GM19351 (cell line): ENCODE results near the gene IPCEF1.
A peak's percentile ranks its signal among the peaks of the same experiment; 100 is the strongest.
"Not testable (repeated sequence)": the region's sequence is repeated elsewhere in the genome, so short reads cannot be mapped to it uniquely, and the experiment has no call there.

Source experiments
- ATAC-seq: cut with Tn5 transposase; IDR thresholded peaks from one replicate; pipeline ENCODE4 v1.9.1; 2021; ENCODE audit warnings: mild to moderate bottlenecking, moderate library complexity; ENCODE audit not compliant: unreplicated experiment

IPCEF1 gene

GRCh38 chr6:154249499-154250298 is 106.9 kb downstream of the IPCEF1 start:
- peak; percentile 82 for ATAC-seq

GRCh38 chr6:154247119-154247861 is 109.3 kb downstream of the IPCEF1 start:
- ATAC-seq, result peak; percentile 47

- ATAC-seq, result no peak
Measured at GRCh38 chr6:154246723-154247118, 109.9 kb downstream of the IPCEF1 start.

GRCh38 chr6:154245506-154245905 is 111.1 kb downstream of the IPCEF1 start:
- ATAC-seq, result no peak

- no peak for ATAC-seq
Measured at GRCh38 chr6:154243793-154244750, 112.5 kb downstream of the IPCEF1 start.

GRCh38 chr6:154242617-154243357 is 113.8 kb downstream of the IPCEF1 start:
- no peak for ATAC-seq

- no peak for ATAC-seq
Measured at GRCh38 chr6:154241581-154241980, 115.0 kb downstream of the IPCEF1 start.

GRCh38 chr6:154241061-154241460 is 115.5 kb downstream of the IPCEF1 start:
- ATAC-seq, result not testable (repeated sequence)

GRCh38 chr6:154239392-154239791 is 117.2 kb downstream of the IPCEF1 start:
- peak; percentile 55 for ATAC-seq

GRCh38 chr6:154238831-154239230 is 117.8 kb downstream of the IPCEF1 start:
- no peak for ATAC-seq

GRCh38 chr6:154236646-154237301 is 119.8 kb downstream of the IPCEF1 start:
- ATAC-seq, result no peak

GRCh38 chr6:154234019-154234772 is 122.4 kb downstream of the IPCEF1 start:
- ATAC-seq, result peak; percentile 48

GRCh38 chr6:154233383-154233782 is 123.2 kb downstream of the IPCEF1 start:
- ATAC-seq, result no peak

GRCh38 chr6:154232013-154232910 is 124.3 kb downstream of the IPCEF1 start:
- no peak for ATAC-seq

- no peak for ATAC-seq
Measured at GRCh38 chr6:154230910-154231595, 125.5 kb downstream of the IPCEF1 start.

GRCh38 chr6:154230393-154230792 is 126.2 kb downstream of the IPCEF1 start:
- no peak for ATAC-seq

GRCh38 chr6:154229786-154230185 is 126.8 kb downstream of the IPCEF1 start:
- ATAC-seq, result peak; percentile 83
